H1 (cell line): ENCODE measurements around the gene GNG7. TPM values are rescaled to one million over a fixed set of nuclear protein-coding genes. Genes with fewer than 3 reads are reported as not detected.

Experiments used
- CTCF ChIA-PET: fragments of 300-600 bp; sonication (Branson Sonifier 250); formaldehyde crosslinking; loops from one replicate; lab custom pipeline; 2021; ENCODE audit not compliant: partially characterized antibody; lab: Charles Lee
- POLR2A ChIA-PET: fragments of 300-600 bp; sonication (Branson Sonifier 250); formaldehyde crosslinking; loops from one replicate; lab custom pipeline; 2021; ENCODE audit warnings: inconsistent platforms; ENCODE audit not compliant: partially characterized antibody; lab: Charles Lee
- DNase-seq, 2 experiments: peaks; one replicate each; pipeline versions ENCODE4 v3.0.0 to v3.0.0-alpha.2; 2010 to 2022; ENCODE audit warnings: low spot score in 2 of 2, low read depth in 1 of 2, mixed read lengths in 1 of 2
- FAIRE-seq: peaks from 2 replicates; lab custom pipeline; 2011; peaks lifted over from hg19 to GRCh38; lab: Jason Lieb, UNC
- H2AFZ ChIP-seq: 2 replicates; pipeline ENCODE4 v1.8.1; 2012; ENCODE audit warnings: low read length, inconsistent platforms
- H2AK5ac ChIP-seq: 2 replicates; pipeline ENCODE4 v1.6.1; 2013; ENCODE audit warnings: low read depth, low read length
- H2BK120ac ChIP-seq: replicated peaks from 2 replicates; pipeline ENCODE3; 2013; ENCODE audit warnings: low read depth, low read length, inconsistent platforms
- H2BK12ac ChIP-seq: 2 replicates; pipeline ENCODE4 v1.6.1; 2013; ENCODE audit warnings: low read depth, low read length
- H2BK15ac ChIP-seq: 2 replicates; pipeline ENCODE4 v1.6.1; 2013; ENCODE audit warnings: low read length
- H2BK20ac ChIP-seq: 2 replicates; pipeline ENCODE4 v1.6.1; 2013; ENCODE audit warnings: low read length
- H2BK5ac ChIP-seq: 2 replicates; pipeline ENCODE4 v1.6.1; 2013; ENCODE audit warnings: low read depth, low read length
- H3K14ac ChIP-seq: 2 replicates; pipeline ENCODE4 v1.6.1; 2013; ENCODE audit warnings: inconsistent platforms; ENCODE audit not compliant: insufficient read length
- H3K18ac ChIP-seq: 2 replicates; pipeline ENCODE4 v1.6.1; 2013; ENCODE audit warnings: low read length; ENCODE audit errors: extremely low read depth
- H3K23ac ChIP-seq: 2 replicates; pipeline ENCODE4 v1.6.1; 2013; ENCODE audit warnings: inconsistent platforms; ENCODE audit not compliant: insufficient read length
- H3K23me2 ChIP-seq: 2 replicates; pipeline ENCODE4 v1.6.1; 2013; ENCODE audit warnings: low read depth, low read length
- H3K27ac ChIP-seq: 2 replicates; pipeline ENCODE4 v1.6.1; 2011; ENCODE audit warnings: low read depth, low read length, inconsistent platforms
- H3K27me3 ChIP-seq, 4 experiments: replicated peaks in 1 of 4; 1 replicate in 1 of 4; 2 replicates in 3 of 4; pipeline versions ENCODE4 v1.6.1 to v1.8.1; 2011 to 2013; ENCODE audit warnings: low read length in 3 of 4, mild to moderate bottlenecking in 3 of 4, inconsistent platforms in 2 of 4, mixed read lengths in 2 of 4, moderate library complexity in 1 of 4; ENCODE audit not compliant: control insufficient read depth in 3 of 4, insufficient read depth in 3 of 4; ENCODE audit errors: extremely low read depth in 1 of 4
- H3K36me3 ChIP-seq, 4 experiments: 2 replicates each; pipeline versions ENCODE4 v1.6.1 to v1.8.1; 2011 to 2013; ENCODE audit warnings: mild to moderate bottlenecking in 4 of 4, low read length in 3 of 4, moderate library complexity in 2 of 4, control low read depth in 1 of 4, inconsistent platforms in 1 of 4; ENCODE audit not compliant: insufficient read depth in 4 of 4, control insufficient read depth in 2 of 4
- H3K4ac ChIP-seq: replicated peaks from 2 replicates; pipeline ENCODE3; 2013; ENCODE audit warnings: low read length, low read depth, mixed read lengths, inconsistent platforms; ENCODE audit not compliant: insufficient read length
- H3K4me1 ChIP-seq, 4 experiments: replicated peaks in 1 of 4; 1 replicate in 1 of 4; 2 replicates in 3 of 4; pipeline versions ENCODE4 v1.6.1 to v1.8.1; 2011 to 2013; ENCODE audit warnings: low read length in 3 of 4, inconsistent platforms in 2 of 4, mixed read lengths in 1 of 4; ENCODE audit not compliant: insufficient read depth in 4 of 4, control insufficient read depth in 3 of 4
- H3K4me2 ChIP-seq, 2 experiments: 2 replicates each; pipeline versions ENCODE4 v1.6.1 to v1.8.1; 2011 to 2013; ENCODE audit warnings: low read depth in 2 of 2, low read length in 2 of 2, control low read depth in 1 of 2, inconsistent platforms in 1 of 2, mild to moderate bottlenecking in 1 of 2; ENCODE audit not compliant: insufficient read depth in 1 of 2
- H3K4me3 ChIP-seq, 4 experiments: fragments of 200-600, 300-600 bp in 1 of 4; sonication (generic), shearing (Covaris generic), sonication (Bioruptor Twin) in 1 of 4; 2 replicates each; pipeline versions ENCODE4 v1.5.1 to v1.8.1; 2011 to 2016; ENCODE audit warnings: low read length in 4 of 4, low read depth in 3 of 4, control low read depth in 2 of 4, inconsistent platforms in 2 of 4, mild to moderate bottlenecking in 2 of 4, mixed read lengths in 1 of 4, moderate library complexity in 1 of 4; ENCODE audit not compliant: insufficient read depth in 2 of 4; ENCODE audit errors: extremely low read depth in 1 of 4
- H3K56ac ChIP-seq: replicated peaks from 2 replicates; pipeline ENCODE3; 2013; ENCODE audit warnings: low read depth, mild to moderate bottlenecking, mixed read lengths, low read length, inconsistent platforms; ENCODE audit not compliant: insufficient read length
- H3K79me1 ChIP-seq: 2 replicates; pipeline ENCODE4 v1.6.1; 2013; ENCODE audit warnings: low read depth, low read length, control low read depth
- H3K79me2 ChIP-seq, 2 experiments: 2 replicates each; pipeline versions ENCODE4 v1.6.1 to v1.8.1; 2012 to 2013; ENCODE audit warnings: low read length in 2 of 2, mild to moderate bottlenecking in 2 of 2, inconsistent platforms in 1 of 2; ENCODE audit not compliant: insufficient read depth in 2 of 2, control insufficient read depth in 1 of 2
- H3K9ac ChIP-seq, 4 experiments: replicated peaks in 1 of 4; 1 replicate in 1 of 4; 2 replicates in 3 of 4; pipeline versions ENCODE4 v1.6.1 to v1.8.1; 2011 to 2013; ENCODE audit warnings: low read depth in 3 of 4, low read length in 3 of 4, control low read depth in 2 of 4, mild to moderate bottlenecking in 2 of 4, moderate library complexity in 2 of 4, inconsistent platforms in 1 of 4; ENCODE audit errors: extremely low read depth in 1 of 4
- H3K9me3 ChIP-seq, 2 experiments: 2 replicates each; pipeline versions ENCODE4 v1.6.1 to v1.8.1; 2012 to 2013; ENCODE audit warnings: mild to moderate bottlenecking in 2 of 2, moderate library complexity in 2 of 2, control low read depth in 1 of 2, inconsistent platforms in 1 of 2, low read depth in 1 of 2, low read length in 1 of 2, mixed read lengths in 1 of 2; ENCODE audit not compliant: insufficient read depth in 2 of 2
- H4K20me1 ChIP-seq, 2 experiments: replicated peaks in 1 of 2; 2 replicates each; pipeline versions ENCODE3 to v1.8.1; 2011 to 2013; ENCODE audit warnings: inconsistent platforms in 2 of 2, low read length in 2 of 2, mild to moderate bottlenecking in 1 of 2; ENCODE audit not compliant: insufficient read depth in 2 of 2, control insufficient read depth in 1 of 2
- H4K5ac ChIP-seq: 2 replicates; pipeline ENCODE4 v1.6.1; 2013; ENCODE audit warnings: low read length, low read depth, mixed read lengths, inconsistent platforms; ENCODE audit not compliant: insufficient read length
- H4K8ac ChIP-seq: 2 replicates; pipeline ENCODE4 v1.8.0; 2013; ENCODE audit warnings: mild to moderate bottlenecking, moderate library complexity, low read length, inconsistent platforms; ENCODE audit not compliant: insufficient read depth; ENCODE audit errors: extremely low read depth
- H4K91ac ChIP-seq: replicated peaks from 2 replicates; pipeline ENCODE3; 2013; ENCODE audit warnings: low read length, mixed read lengths, inconsistent platforms; ENCODE audit not compliant: insufficient read length
- CHD2 ChIP-seq: IDR thresholded peaks from 2 replicates; pipeline ENCODE4 v1.6.1; 2012; ENCODE audit warnings: low read length, improper control_type of control experiment
- JUN ChIP-seq: IDR thresholded peaks from 2 replicates; pipeline ENCODE4 v1.6.1; 2011; ENCODE audit warnings: low read depth, mild to moderate bottlenecking, improper control_type of control experiment, low read length
- KDM5A ChIP-seq: fragments of 200-600 bp; IDR thresholded peaks from 2 replicates; pipeline ENCODE4 v1.7.1; 2012; ENCODE audit warnings: mild to moderate bottlenecking, low read length, inconsistent platforms, mixed read lengths
- SRF ChIP-seq: IDR thresholded peaks from 2 replicates; pipeline ENCODE4 v1.6.1; 2011; ENCODE audit warnings: mild to moderate bottlenecking, low read depth, low read length, moderate library complexity
- TEAD4 ChIP-seq: IDR thresholded peaks from 2 replicates; pipeline ENCODE4 v1.6.1; 2012; ENCODE audit warnings: low read depth, low read length, inconsistent platforms, mixed read lengths
- WGBS, 2 experiments: shearing (Covaris generic) in 1 of 2; methylation state at CpG; one replicate each; pipeline versions ENCODE4 v1.1.6 to v1.1.7; 2013 to 2015; ENCODE audit warnings: low lambda C conversion rate in 2 of 2, mixed read lengths in 2 of 2, inconsistent platforms in 1 of 2, low coverage in 1 of 2, missing lambda C conversion rate in 1 of 2; ENCODE audit not compliant: insufficient replicate concordance in 2 of 2, insufficient coverage in 1 of 2, insufficient read length in 1 of 2; ENCODE audit errors: extremely low coverage in 1 of 2, missing lambda C conversion rate in 1 of 2; 5-methylcytosine and 5-hydroxymethylcytosine counted together
- polyA plus RNA-seq, 7 experiments: library from polyadenylated mRNA; depleted of rRNA in 3 of 7; stranded (reverse) in 5 of 7; unstranded in 2 of 7; fragments of >200 nt in 5 of 7; fragments of 200-250 nt in 2 of 7; gene quantifications; 1 replicate in 5 of 7; 2 replicates in 1 of 7; 4 replicates in 1 of 7; pipeline versions ENCODE4 v1.2.1 to v1.2.3, GENCODE V29; 2011 to 2013; ENCODE audit warnings: missing spikeins in 2 of 7, mixed read lengths in 2 of 7
- total RNA-seq: library from RNA; stranded (reverse); fragmentation: NEBNext Ultra II Directional; extraction: Animal tissue kit (Norgen Biotek cat#: 25700); gene quantifications from 2 replicates; pipeline ENCODE4 v1.2.1, GENCODE V29; 2021
- TF ChIP-seq, protein P1 (sequence below), 3 experiments: IDR thresholded peaks; 1 replicate in 2 of 3; 2 replicates in 1 of 3; pipeline versions ENCODE4 v1.5.1 to v1.6.1; 2011; ENCODE audit warnings: low read length in 3 of 3, mild to moderate bottlenecking in 3 of 3, inconsistent platforms in 2 of 3, low read depth in 1 of 3, moderate library complexity in 1 of 3; ENCODE audit not compliant: insufficient read depth in 1 of 3; ENCODE audit errors: control extremely low read depth in 1 of 3
- TF ChIP-seq, protein P2 (sequence below): IDR thresholded peaks from 2 replicates; pipeline ENCODE4 v1.6.1; 2011; ENCODE audit warnings: low read depth, mild to moderate bottlenecking, low read length; ENCODE audit not compliant: insufficient read depth

The GNG7 gene
- total and polyA plus RNA-seq, 2 of the 8 experiments (the other 6 are each of a cell fraction or from before 2014, with no cell fraction given) = 2.8 to 7.8 TPM

DNA sequence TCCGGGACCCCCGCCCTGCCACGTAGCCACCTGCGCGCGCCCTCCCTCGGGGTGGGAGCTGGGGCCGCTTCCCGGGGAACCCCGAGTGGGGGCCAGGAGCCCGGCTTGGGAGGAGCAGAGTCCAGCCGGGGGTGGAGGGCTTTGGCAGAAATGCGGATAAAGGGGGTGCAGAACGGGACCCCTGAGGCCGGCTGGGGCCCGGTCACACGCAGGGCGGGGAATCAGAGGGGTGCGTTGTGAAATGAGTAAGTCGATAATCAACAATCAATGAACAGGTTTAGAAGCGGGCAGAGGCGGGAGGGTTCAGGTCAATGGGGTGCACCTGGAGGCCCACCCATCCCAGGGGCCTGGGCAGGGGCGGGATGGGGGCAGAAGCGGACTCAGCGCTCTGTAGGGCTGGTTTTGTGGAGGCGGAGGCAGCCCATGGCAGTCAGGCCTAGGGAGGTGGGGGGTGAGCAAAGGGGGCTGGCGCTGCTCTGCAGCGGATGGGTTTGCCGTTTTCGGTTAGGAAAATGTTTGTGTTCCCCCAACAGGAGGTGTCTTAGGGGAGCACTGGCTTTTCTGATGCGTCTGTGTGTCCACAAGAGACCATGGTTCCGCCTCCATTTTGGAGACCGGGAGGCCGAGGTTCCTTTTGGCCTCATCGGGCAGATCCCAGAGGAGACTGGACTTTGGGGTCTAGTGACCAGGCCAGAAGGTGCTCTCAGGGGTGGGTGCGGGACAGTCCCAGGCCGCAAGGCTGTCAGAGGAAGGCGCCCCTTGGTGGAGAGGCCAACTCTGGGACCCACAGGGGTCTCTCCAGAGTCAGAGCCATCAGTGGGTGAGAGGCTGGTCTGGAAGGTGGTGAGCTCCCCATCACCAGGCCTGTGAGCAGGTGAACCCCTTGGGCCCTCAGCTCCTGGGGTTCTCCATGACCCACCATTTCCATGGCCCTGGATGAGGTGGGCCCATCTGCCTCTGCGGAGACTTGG lies 19.4 kb upstream of the GNG7 start:
- 31% methylated on average over 25 of the region's 39 CpGs; no CpG with 5 or more reads in 1 of the 2 experiments for WGBS, 2 experiments
- Histone ChIP-seq H3K56ac (no peak overlapping the region), H3K27ac (no peak overlapping the region), H2AK5ac (no peak overlapping the region; the same call in 1 of the 2 replicates), H2BK5ac (no peak overlapping the region), H2BK12ac (no peak overlapping the region), H3K14ac (no peak overlapping the region), H3K23me2 (peaks cover 12% of the 10 kb centered on the region; the same call in 1 of the 2 replicates), H3K9ac (no peak overlapping the region), H2AFZ (no peak overlapping the region), H2BK20ac (no peak overlapping the region), H3K18ac (no peak overlapping the region; the same call in 1 of the 2 replicates), H3K4me2 (peak overlapping the region; percentile 55 to 86), H3K4me1 (peaks cover 0 to 17% (median 6%) of the 10 kb centered on the region in 4 experiments; a peak in 6 of 7 replicates), H4K5ac (no peak overlapping the region), H3K27me3 (peaks cover 0 to 7% (median 3%) of the 10 kb centered on the region in 4 experiments; a peak in 4 of 7 replicates), H3K23ac (no peak overlapping the region), H3K79me1 (no peaks in the 10 kb centered on the region), H3K36me3 (0 out of 8 replicates have a peak, but pooled peaks cover 0 to 3% (median 0%) of the 10 kb centered on the region in 4 experiments), H3K4ac (no peak overlapping the region), H3K9me3 (no peaks in the 10 kb centered on the region), H3K79me2 (no peaks in the 10 kb centered on the region), H2BK15ac (0 out of 2 replicates have a peak overlapping the region, but pooled peaks have one; percentile 81), H4K20me1 (peaks cover 0 to 6% of the 10 kb centered on the region in 2 experiments), H3K4me3 (peak overlapping the region; percentile 43 to 83 (median 52)), H4K8ac (no peak overlapping the region; the same call in 1 of the 2 replicates), H4K91ac (no peak overlapping the region), H2BK120ac (no peak overlapping the region)
- no peak for DNase-seq
- CTCF ChIA-PET = interaction anchor here (0.6 to 3.2 kb wide), 6 partner anchors 13 to 121 kb away, joined by 3 to 16 read pairs (median 3); partner anchors contain the start of genes GNG7 and THOP1
- FAIRE-seq = no peak
- POLR2A ChIA-PET = interaction anchor here (0.8 to 2.0 kb wide), 5 partner anchors 13 to 73 kb away, joined by 3 to 8 read pairs (median 4); no protein-coding TSS in a partner anchor
- TF ChIP-seq CHD2 (no peak), JUN (no peak), SRF (no peak), KDM5A (no peak), TEAD4 (no peak)
- TF ChIP-seq, protein P1, sequence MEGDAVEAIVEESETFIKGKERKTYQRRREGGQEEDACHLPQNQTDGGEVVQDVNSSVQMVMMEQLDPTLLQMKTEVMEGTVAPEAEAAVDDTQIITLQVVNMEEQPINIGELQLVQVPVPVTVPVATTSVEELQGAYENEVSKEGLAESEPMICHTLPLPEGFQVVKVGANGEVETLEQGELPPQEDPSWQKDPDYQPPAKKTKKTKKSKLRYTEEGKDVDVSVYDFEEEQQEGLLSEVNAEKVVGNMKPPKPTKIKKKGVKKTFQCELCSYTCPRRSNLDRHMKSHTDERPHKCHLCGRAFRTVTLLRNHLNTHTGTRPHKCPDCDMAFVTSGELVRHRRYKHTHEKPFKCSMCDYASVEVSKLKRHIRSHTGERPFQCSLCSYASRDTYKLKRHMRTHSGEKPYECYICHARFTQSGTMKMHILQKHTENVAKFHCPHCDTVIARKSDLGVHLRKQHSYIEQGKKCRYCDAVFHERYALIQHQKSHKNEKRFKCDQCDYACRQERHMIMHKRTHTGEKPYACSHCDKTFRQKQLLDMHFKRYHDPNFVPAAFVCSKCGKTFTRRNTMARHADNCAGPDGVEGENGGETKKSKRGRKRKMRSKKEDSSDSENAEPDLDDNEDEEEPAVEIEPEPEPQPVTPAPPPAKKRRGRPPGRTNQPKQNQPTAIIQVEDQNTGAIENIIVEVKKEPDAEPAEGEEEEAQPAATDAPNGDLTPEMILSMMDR (IDR thresholded peaks at IDR 0.05; ENCODE audit: control extremely low read depth in 1 of 3, insufficient read depth in 1 of 3, low read depth in 1 of 3, low read length in 3 of 3) = no peak
- TF ChIP-seq, protein P2, sequence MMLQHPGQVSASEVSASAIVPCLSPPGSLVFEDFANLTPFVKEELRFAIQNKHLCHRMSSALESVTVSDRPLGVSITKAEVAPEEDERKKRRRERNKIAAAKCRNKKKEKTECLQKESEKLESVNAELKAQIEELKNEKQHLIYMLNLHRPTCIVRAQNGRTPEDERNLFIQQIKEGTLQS = no peak
